ENCODE data around the gene USF2. TPM values are rescaled to one million over a fixed set of nuclear protein-coding genes. Genes with fewer than 3 reads are reported as not detected.

Gene USF2
- total and polyA plus RNA-seq, 12 donors, result 125 to 185 (median 151) TPM

DNA sequence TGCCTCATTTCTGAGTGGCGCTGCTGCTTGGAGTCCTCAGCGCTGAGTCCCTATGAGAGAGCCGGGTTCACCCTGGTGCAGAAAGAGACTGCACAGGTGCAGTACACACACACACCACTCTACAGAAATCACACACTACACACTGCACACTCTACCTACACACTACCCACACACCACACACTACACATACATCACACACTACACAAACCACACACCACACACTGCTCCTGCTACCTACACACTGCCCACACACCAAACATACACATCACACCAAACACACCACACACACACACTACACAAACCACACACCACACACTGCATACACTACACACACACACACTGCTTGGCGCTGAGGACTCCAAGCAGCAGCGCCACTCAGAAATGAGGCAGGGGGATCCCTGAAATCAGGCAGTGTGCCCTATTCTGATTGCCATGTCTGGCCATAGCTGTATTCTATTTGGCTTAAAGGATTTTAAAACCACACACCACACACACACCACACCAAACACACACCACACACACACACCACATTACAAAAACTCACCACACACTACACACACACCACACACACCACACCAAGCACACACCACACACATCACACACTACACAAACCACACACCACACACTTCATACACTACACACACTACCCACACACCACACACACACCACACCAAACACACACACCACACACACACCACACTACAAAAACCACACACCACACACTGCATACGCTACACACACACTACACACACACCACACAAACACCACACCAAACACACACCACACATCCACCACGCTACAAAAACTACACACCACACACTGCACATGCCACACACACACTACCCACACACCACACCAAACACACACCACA is 28.1 kb downstream of the USF2 start:
- ATAC-seq (no peak), DNase-seq (no peak)
- intact Hi-C loops (cut with DNase I), result no loop called here
- TF ChIP-seq, protein P1, sequence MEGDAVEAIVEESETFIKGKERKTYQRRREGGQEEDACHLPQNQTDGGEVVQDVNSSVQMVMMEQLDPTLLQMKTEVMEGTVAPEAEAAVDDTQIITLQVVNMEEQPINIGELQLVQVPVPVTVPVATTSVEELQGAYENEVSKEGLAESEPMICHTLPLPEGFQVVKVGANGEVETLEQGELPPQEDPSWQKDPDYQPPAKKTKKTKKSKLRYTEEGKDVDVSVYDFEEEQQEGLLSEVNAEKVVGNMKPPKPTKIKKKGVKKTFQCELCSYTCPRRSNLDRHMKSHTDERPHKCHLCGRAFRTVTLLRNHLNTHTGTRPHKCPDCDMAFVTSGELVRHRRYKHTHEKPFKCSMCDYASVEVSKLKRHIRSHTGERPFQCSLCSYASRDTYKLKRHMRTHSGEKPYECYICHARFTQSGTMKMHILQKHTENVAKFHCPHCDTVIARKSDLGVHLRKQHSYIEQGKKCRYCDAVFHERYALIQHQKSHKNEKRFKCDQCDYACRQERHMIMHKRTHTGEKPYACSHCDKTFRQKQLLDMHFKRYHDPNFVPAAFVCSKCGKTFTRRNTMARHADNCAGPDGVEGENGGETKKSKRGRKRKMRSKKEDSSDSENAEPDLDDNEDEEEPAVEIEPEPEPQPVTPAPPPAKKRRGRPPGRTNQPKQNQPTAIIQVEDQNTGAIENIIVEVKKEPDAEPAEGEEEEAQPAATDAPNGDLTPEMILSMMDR (IDR thresholded peaks at IDR 0.05), result no peak
- WGBS, 2 donors, result 93 to 95% methylated on average over 7 of the region's 7 CpGs
- Histone ChIP-seq H3K27ac (no peak overlapping the region), H3K9me3 (no peaks in the 10 kb centered on the region), H3K4me3 (no peak overlapping the region), H3K36me3 (no peaks in the 10 kb centered on the region), H3K27me3 (peaks cover 0 to 67% (median 41%) of the 10 kb centered on the region in 7 donors), H3K4me1 (peaks cover 0 to 6% (median 0%) of the 10 kb centered on the region in 9 donors)

DNA sequence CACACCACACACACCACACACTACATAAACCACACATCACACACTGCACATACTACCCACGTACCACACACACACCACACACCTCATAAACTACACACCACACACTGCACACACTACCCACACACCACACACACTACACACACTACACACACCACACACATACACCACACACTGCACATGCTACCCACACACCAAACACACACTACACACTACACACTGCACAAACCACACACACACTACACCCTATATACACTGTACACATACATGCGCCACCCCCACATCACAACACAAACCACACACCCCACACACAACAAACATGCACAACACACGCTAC is 28.7 kb downstream of the USF2 start:
- Histone ChIP-seq H3K27me3 (peaks cover 0 to 61% (median 37%) of the 10 kb centered on the region in 7 donors), H3K4me3 (no peak overlapping the region), H3K9me3 (no peaks in the 10 kb centered on the region), H3K36me3 (no peaks in the 10 kb centered on the region), H3K27ac (no peak overlapping the region), H3K4me1 (peaks cover 0 to 6% (median 0%) of the 10 kb centered on the region in 9 donors)
- no peak for DNase-seq
- intact Hi-C loops (cut with DNase I), result no loop called here
- no peak for ATAC-seq
- WGBS, 2 donors, result 95 to 98% methylated on average over 3 of the region's 3 CpGs
- TF ChIP-seq, protein P1 (IDR thresholded peaks at IDR 0.05), result no peak

DNA sequence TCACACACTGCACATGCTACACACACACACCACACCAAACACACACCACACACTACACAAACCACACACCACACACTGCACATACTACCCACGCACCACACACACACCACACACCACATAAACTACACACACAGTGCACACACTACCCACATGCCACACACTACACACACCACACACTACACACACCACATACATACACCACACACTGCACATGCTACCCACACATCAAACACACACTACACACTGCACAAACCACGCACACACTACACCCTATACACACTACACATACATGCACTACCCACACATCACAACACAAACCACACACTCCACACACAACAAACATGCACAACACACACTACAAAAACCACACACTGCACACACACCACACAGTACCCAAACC is 29.2 kb downstream of the USF2 start:
- no peak for ATAC-seq
- Histone ChIP-seq H3K9me3 (no peaks in the 10 kb centered on the region), H3K27ac (no peak overlapping the region), H3K4me1 (peaks cover 0 to 6% (median 0%) of the 10 kb centered on the region in 9 donors), H3K36me3 (no peaks in the 10 kb centered on the region), H3K27me3 (peaks cover 0 to 58% (median 36%) of the 10 kb centered on the region in 7 donors), H3K4me3 (no peak overlapping the region)
- whole genome bisulfite sequencing, 2 donors, result 95 to 96% methylated on average over 2 of the region's 2 CpGs
- TF ChIP-seq, protein P1 (IDR thresholded peaks at IDR 0.05), result no peak
- intact Hi-C loops (cut with DNase I), result no loop called here
- DNase-seq, result no peak

DNA sequence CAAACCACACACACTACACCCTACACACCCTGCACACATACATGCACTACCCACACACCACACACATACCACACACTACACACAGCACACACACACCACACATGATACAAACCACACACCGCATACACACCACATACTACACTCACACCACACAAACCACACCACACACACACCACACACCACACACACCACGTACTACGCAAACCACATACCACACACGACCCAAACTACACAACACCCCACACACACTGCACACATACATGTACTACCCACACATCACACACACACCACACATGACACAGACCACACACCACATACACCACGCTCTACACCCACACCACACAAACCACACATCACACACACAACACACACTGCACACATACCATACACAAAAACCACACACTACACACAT is 29.8 kb downstream of the USF2 start:
- H3K27me3 ChIP-seq, result peaks cover 0 to 51% (median 32%) of the 10 kb centered on the region in 7 donors
- no peaks in the 10 kb centered on the region for H3K9me3 ChIP-seq
- H3K36me3 ChIP-seq, result no peaks in the 10 kb centered on the region
- H3K4me1 ChIP-seq, result peaks cover 0 to 6% (median 0%) of the 10 kb centered on the region in 9 donors
- ATAC-seq (no peak), DNase-seq (no peak)
- TF ChIP-seq, protein P1 (IDR thresholded peaks at IDR 0.05), result no peak
- intact Hi-C loops (cut with DNase I), result no loop called here
- no peak overlapping the region for H3K27ac ChIP-seq
- WGBS, 2 donors, result 94 to 97% methylated on average over 5 of the region's 5 CpGs
- no peak overlapping the region for H3K4me3 ChIP-seq
